Fibroblast of lung (primary cell): ENCODE measurements around the gene CORO6.

Experiments used
- EZH2 ChIP-seq: IDR thresholded peaks from 2 replicates; pipeline ENCODE4 v1.5.1; 2012; ENCODE audit warnings: low read length, control low read depth, mild to moderate bottlenecking; ENCODE audit errors: missing control alignments
- TF ChIP-seq, protein P1 (sequence below), 2 donors: IDR thresholded peaks in 1 of 2; conservative IDR thresholded peaks in 1 of 2; 1 replicate in 1 of 2; 2 replicates in 1 of 2; pipeline ENCODE4 v1.5.1; 2011 to 2012; ENCODE audit warnings: low read length in 2 of 2, control low read depth in 1 of 2, inconsistent platforms in 1 of 2, low read depth in 1 of 2, mild to moderate bottlenecking in 1 of 2

GRCh38 chr17:29595943-29596774 is 26.6 kb downstream of the CORO6 start:
- TF ChIP-seq, protein P1, sequence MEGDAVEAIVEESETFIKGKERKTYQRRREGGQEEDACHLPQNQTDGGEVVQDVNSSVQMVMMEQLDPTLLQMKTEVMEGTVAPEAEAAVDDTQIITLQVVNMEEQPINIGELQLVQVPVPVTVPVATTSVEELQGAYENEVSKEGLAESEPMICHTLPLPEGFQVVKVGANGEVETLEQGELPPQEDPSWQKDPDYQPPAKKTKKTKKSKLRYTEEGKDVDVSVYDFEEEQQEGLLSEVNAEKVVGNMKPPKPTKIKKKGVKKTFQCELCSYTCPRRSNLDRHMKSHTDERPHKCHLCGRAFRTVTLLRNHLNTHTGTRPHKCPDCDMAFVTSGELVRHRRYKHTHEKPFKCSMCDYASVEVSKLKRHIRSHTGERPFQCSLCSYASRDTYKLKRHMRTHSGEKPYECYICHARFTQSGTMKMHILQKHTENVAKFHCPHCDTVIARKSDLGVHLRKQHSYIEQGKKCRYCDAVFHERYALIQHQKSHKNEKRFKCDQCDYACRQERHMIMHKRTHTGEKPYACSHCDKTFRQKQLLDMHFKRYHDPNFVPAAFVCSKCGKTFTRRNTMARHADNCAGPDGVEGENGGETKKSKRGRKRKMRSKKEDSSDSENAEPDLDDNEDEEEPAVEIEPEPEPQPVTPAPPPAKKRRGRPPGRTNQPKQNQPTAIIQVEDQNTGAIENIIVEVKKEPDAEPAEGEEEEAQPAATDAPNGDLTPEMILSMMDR (conservative IDR thresholded peaks at IDR 0.05 in 1 of 2, IDR thresholded peaks at IDR 0.05 in 1 of 2; ENCODE audit: low read depth in 1 of 2, low read length in 2 of 2), result no peak
- no peak for TF ChIP-seq EZH2
